Measurements from ENCODE around the gene PISD. TPM values are rescaled to one million over a fixed set of nuclear protein-coding genes. Genes with fewer than 3 reads are reported as not detected.

The PISD gene
- total and polyA plus RNA-seq, 2 of the 8 experiments (the other 6 are each of a cell fraction or from before 2014, with no cell fraction given) = 47.8 to 48.2 TPM

GRCh38 chr22:31585161-31585859, 76.7 kb downstream of the PISD start (continued):
- TF ChIP-seq SP4 (IDR thresholded peaks at IDR 0.05; ENCODE audit: low read length) (no peak), MAFK (IDR thresholded peaks at IDR 0.05; ENCODE audit: low read depth, low read length) (no peak), CTCF (IDR thresholded peaks at IDR 0.05; ENCODE audit: control extremely low read depth in 1 of 3, insufficient read depth in 1 of 3, low read depth in 1 of 3, low read length in 3 of 3) (no peak), BRCA1 (IDR thresholded peaks at IDR 0.05; ENCODE audit: low read depth, low read length) (no peak)

Measured in H1 (cell line).